ENCODE data around the gene CUEDC1. TPM values are rescaled to one million over a fixed set of nuclear protein-coding genes. Genes with fewer than 3 reads are reported as not detected.

The CUEDC1 gene
- total and polyA plus RNA-seq, 2 of the 13 experiments (the other 11 are each of a cell fraction or from before 2014, with no cell fraction given), result 7.4 to 12.9 TPM

- TF ChIP-seq ZNF280B (CRISPR knock-in tag; IDR thresholded peaks at IDR 0.05; ENCODE audit: borderline replicate concordance) (peak; percentile 77; the same call in 1 of the 2 replicates), MIER2 (CRISPR knock-in tag; IDR thresholded peaks at IDR 0.05) (peak; percentile 90), AHDC1 (CRISPR knock-in tag; IDR thresholded peaks at IDR 0.05; ENCODE audit: borderline replicate concordance) (no peak), ZNF362 (CRISPR knock-in tag; IDR thresholded peaks at IDR 0.05; ENCODE audit: borderline replicate concordance) (peak; percentile 79; the same call in 1 of the 2 replicates), POLR2AphosphoS5 (IDR thresholded peaks at IDR 0.05; ENCODE audit: low read depth, low read length) (peak; percentile 86), KLF15 (CRISPR knock-in tag; IDR thresholded peaks at IDR 0.05; ENCODE audit: borderline replicate concordance) (peak; percentile 71; the same call in 1 of the 2 replicates), KLF13 (CRISPR knock-in tag; IDR thresholded peaks at IDR 0.05) (peak; percentile 92; the same call in 1 of the 2 replicates), NFRKB (IDR thresholded peaks at IDR 0.05) (no peak), ZNF24 (IDR thresholded peaks at IDR 0.05) (0 out of 2 replicates have a peak, but pooled peaks have one; percentile 50), E2F2 (CRISPR knock-in tag; IDR thresholded peaks at IDR 0.05; ENCODE audit: borderline replicate concordance) (peak; percentile 82; the same call in 1 of the 2 replicates), ZBED4 (CRISPR knock-in tag; IDR thresholded peaks at IDR 0.05; ENCODE audit: borderline replicate concordance) (0 out of 2 replicates have a peak, but pooled peaks have one; percentile 83), POGZ (CRISPR knock-in tag; IDR thresholded peaks at IDR 0.05) (peak; percentile 95), DDIT3 (CRISPR knock-in tag; IDR thresholded peaks at IDR 0.05) (peak; percentile 88; the same call in 1 of the 2 replicates)
Observed at GRCh38 chr17:57849874-57850754, 105.1 kb downstream of the CUEDC1 start, which contains the start of gene MRPS23 (continued).

Data from HepG2 (cell line).